CD4-positive, CD25-positive, alpha-beta regulatory T cell (primary cell): Measurements from ENCODE around the gene ACSL1. TPM values are rescaled to one million over a fixed set of nuclear protein-coding genes. Genes with fewer than 3 reads are reported as not detected.

ENCODE experiments used
- ATAC-seq, 2 donors: fragments of 150-1000 bp; cut with Tn5 transposase; one replicate each; pipeline ENCODE4 v1.10.0; 2021; ENCODE audit warnings: low read depth in 2 of 2, moderate number of reproducible peaks in 2 of 2, moderate library complexity in 1 of 2
- DNase-seq, 3 donors: peaks; one replicate each; pipeline versions ENCODE4 v3.0.0 to v3.0.0-alpha.2; 2012 to 2022; ENCODE audit warnings: mixed read lengths in 1 of 3
- H3K27ac ChIP-seq: one replicate; pipeline ENCODE4 v1.7.0; 2013; ENCODE audit warnings: mild to moderate bottlenecking, low read length; ENCODE audit not compliant: insufficient read depth, poor library complexity, severe bottlenecking
- H3K27me3 ChIP-seq: one replicate; pipeline ENCODE4 v1.7.0; 2013; ENCODE audit warnings: low read length; ENCODE audit not compliant: control insufficient read depth, insufficient read depth
- H3K36me3 ChIP-seq: one replicate; pipeline ENCODE4 v1.7.0; 2013; ENCODE audit warnings: mild to moderate bottlenecking, low read length, moderate library complexity; ENCODE audit not compliant: control insufficient read depth, insufficient read depth
- H3K4me1 ChIP-seq: 2 replicates; pipeline ENCODE4 v1.7.0; 2013; ENCODE audit warnings: mild to moderate bottlenecking, low read length; ENCODE audit not compliant: insufficient read depth, control insufficient read depth, poor library complexity, severe bottlenecking
- H3K4me3 ChIP-seq: one replicate; pipeline ENCODE4 v1.7.0; 2013; ENCODE audit warnings: low read depth, mild to moderate bottlenecking, low read length, moderate library complexity
- H3K9me3 ChIP-seq, 2 experiments: 1 replicate in 1 of 2; 2 replicates in 1 of 2; pipeline ENCODE4 v1.7.0; 2013; ENCODE audit warnings: low read length in 2 of 2, mild to moderate bottlenecking in 1 of 2, moderate library complexity in 1 of 2; ENCODE audit not compliant: control insufficient read depth in 2 of 2
- H3K27ac Mint-ChIP-seq, 3 donors: one replicate each; pipeline ENCODE4 v1.8.0; 2020 to 2022; ENCODE audit warnings: mild to moderate bottlenecking in 3 of 3, mixed read lengths in 3 of 3, moderate library complexity in 2 of 3
- H3K27me3 Mint-ChIP-seq: one replicate; pipeline ENCODE4 v1.8.0; 2022; ENCODE audit warnings: mild to moderate bottlenecking, mixed read lengths
- H3K36me3 Mint-ChIP-seq: one replicate; pipeline ENCODE4 v1.8.0; 2020; ENCODE audit warnings: mixed read lengths
- H3K4me1 Mint-ChIP-seq, 4 donors: one replicate each; pipeline ENCODE4 v1.8.0; 2020 to 2022; ENCODE audit warnings: mixed read lengths in 4 of 4, mild to moderate bottlenecking in 1 of 4
- H3K4me3 Mint-ChIP-seq, 4 donors: one replicate each; pipeline ENCODE4 v1.8.0; 2020 to 2022; ENCODE audit warnings: mild to moderate bottlenecking in 4 of 4, mixed read lengths in 4 of 4, moderate library complexity in 3 of 4
- H3K9me3 Mint-ChIP-seq, 7 donors: one replicate each; pipeline ENCODE4 v1.8.0; 2020 to 2022; ENCODE audit warnings: mixed read lengths in 7 of 7, mild to moderate bottlenecking in 3 of 7, moderate library complexity in 2 of 7
- polyA plus RNA-seq, 4 donors: library from polyadenylated mRNA; unstranded; fragments of 300-500 nt; fragmentation: Illumina TruSeq; gene quantifications; one replicate each; pipeline ENCODE4 v1.2.3, GENCODE V29; 2021
- total RNA-seq: library from RNA; stranded (reverse); gene quantifications from one replicate; pipeline ENCODE4 v1.2.3, GENCODE V29; 2022

The ACSL1 gene
- total and polyA plus RNA-seq, 5 donors from 2014 or later = 6.8 to 21.0 (median 9.4) TPM

DNA sequence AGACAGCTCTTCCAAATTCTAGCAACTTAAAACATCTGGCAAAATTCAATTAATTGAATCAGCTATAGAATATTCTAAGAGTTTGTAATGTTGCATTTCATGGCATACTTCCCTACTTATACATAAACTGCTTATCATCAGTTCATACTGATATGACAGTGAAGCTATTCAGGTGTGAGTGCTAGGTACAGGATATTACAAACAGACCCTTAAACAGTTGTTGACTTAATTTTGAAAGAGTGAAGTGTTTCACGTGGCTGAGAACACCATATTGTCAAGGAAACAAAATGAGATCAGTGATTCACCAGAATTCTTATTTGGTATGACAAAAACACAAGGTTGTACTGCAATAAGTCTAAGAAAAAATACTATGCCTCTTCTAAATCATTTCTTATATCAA is 119.3 kb downstream of the ACSL1 start:
- Mint-ChIP-seq H3K9me3 (peaks cover 0 to 3% (median 0%) of the 10 kb centered on the region in 7 donors), H3K27ac (peak overlapping the region in 2 of 3 donors; percentile 75 to 80), H3K36me3 (peaks cover 13% of the 10 kb centered on the region), H3K4me3 (peak overlapping the region in 3 of 4 donors; percentile 8 to 20 (median 9)), H3K4me1 (peaks cover 10 to 26% (median 15%) of the 10 kb centered on the region in 4 donors), H3K27me3 (no peaks in the 10 kb centered on the region)
- no peaks in the 10 kb centered on the region for H3K9me3 ChIP-seq
- no peak overlapping the region for H3K4me3 ChIP-seq
- H3K27me3 ChIP-seq = no peaks in the 10 kb centered on the region
- peak in 1 of 3 donors; percentile 41 for DNase-seq
- H3K36me3 ChIP-seq = no peaks in the 10 kb centered on the region
- peaks cover 12% of the 10 kb centered on the region for H3K4me1 ChIP-seq
- peak overlapping the region; percentile 49 for H3K27ac ChIP-seq
- ATAC-seq = no peak

DNA sequence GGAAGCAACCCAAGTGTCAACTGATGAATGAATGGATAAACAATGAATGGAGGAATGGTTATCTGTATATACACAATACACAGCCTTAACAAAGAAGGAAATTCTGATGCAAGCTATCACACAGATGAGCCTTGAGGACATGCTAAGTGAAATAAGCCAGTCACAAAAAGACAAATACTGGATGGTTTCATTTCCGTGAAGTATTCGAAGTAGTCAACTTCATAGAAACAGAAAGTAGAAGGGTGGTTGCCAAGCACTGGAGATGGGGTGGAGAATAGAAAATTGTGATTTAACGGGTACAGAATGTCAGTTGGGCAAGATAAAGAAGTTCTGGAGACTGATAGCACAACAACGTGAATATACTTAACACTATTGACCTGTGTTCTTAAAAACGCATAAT is 120.1 kb downstream of the ACSL1 start:
- ATAC-seq = peak; percentile 42 to 82
- H3K36me3 ChIP-seq = no peaks in the 10 kb centered on the region
- peaks cover 10 to 26% (median 15%) of the 10 kb centered on the region in 4 donors for H3K4me1 Mint-ChIP-seq
- peak overlapping the region; percentile 13 to 59 (median 30) for H3K4me3 Mint-ChIP-seq
- peak overlapping the region; percentile 49 for H3K27ac ChIP-seq
- H3K9me3 ChIP-seq = no peaks in the 10 kb centered on the region
- peaks cover 19% of the 10 kb centered on the region for H3K36me3 Mint-ChIP-seq
- peak in 2 of 3 donors; percentile 24 to 77 for DNase-seq
- no peaks in the 10 kb centered on the region for H3K27me3 ChIP-seq
- H3K9me3 Mint-ChIP-seq = peaks cover 0 to 3% (median 0%) of the 10 kb centered on the region in 7 donors
- H3K4me3 ChIP-seq = peak overlapping the region; percentile 66
- peaks cover 12% of the 10 kb centered on the region for H3K4me1 ChIP-seq
- peak overlapping the region in 1 of 3 donors; percentile 26 for H3K27ac Mint-ChIP-seq
- no peaks in the 10 kb centered on the region for H3K27me3 Mint-ChIP-seq

Other genes with a start within 250 kb of the ACSL1 start
- 26.1 TPM for gene CASP3, start 176.5 kb downstream of the ACSL1 start, total RNA-seq
- gene CASP3, start 176.5 kb downstream of the ACSL1 start, polyA plus RNA-seq = 10 to 100 TPM; 11.5 to 19.3 (median 13.0) TPM
- gene PRIMPOL, start 176.2 kb downstream of the ACSL1 start, total RNA-seq = 10.1 TPM
- gene PRIMPOL, start 176.2 kb downstream of the ACSL1 start, polyA plus RNA-seq = 10 to 100 TPM; 11.4 to 20.1 (median 17.0) TPM
- 11.0 TPM for gene CENPU, start 91.9 kb downstream of the ACSL1 start, total RNA-seq
- 1 to 10 TPM; 2.5 to 6.9 (median 3.5) TPM for gene CENPU, start 91.9 kb downstream of the ACSL1 start, polyA plus RNA-seq
- not detected for gene HELT, start 192.5 kb upstream of the ACSL1 start, total RNA-seq
- gene HELT, start 192.5 kb upstream of the ACSL1 start, polyA plus RNA-seq = not detected